NCI-H128 (cell line): ENCODE data around the gene PCYT2.
A peak's percentile ranks its signal among the peaks of the same experiment; 100 is the strongest.

Source experiments
- DNase-seq: peaks from one replicate; lab custom pipeline; 2025; ENCODE audit not compliant: unreplicated experiment; lab: John Stamatoyannopoulos, UW

Gene PCYT2

GRCh38 chr17:81877569-81877968 lies 33.6 kb downstream of the PCYT2 start:
- no peak for DNase-seq

- peak; percentile 55 for DNase-seq
Measured at GRCh38 chr17:81871387-81872230, 39.6 kb downstream of the PCYT2 start.

GRCh38 chr17:81870981-81871386 lies 40.2 kb downstream of the PCYT2 start, which contains the start of gene ARHGDIA:
TSS of gene ARHGDIA (minus strand) at chr17:81871337. CDS start at chr17:81869930, 1,407 bp downstream.
- no peak for DNase-seq

- DNase-seq = no peak
Measured at GRCh38 chr17:81870131-81870980, 40.8 kb downstream of the PCYT2 start.

GRCh38 chr17:81869221-81870130 lies 41.7 kb downstream of the PCYT2 start:
- no peak for DNase-seq

- no peak for DNase-seq
Measured at GRCh38 chr17:81868674-81869220, 42.5 kb downstream of the PCYT2 start.

- DNase-seq = no peak
Measured at GRCh38 chr17:81867991-81868673, 43.1 kb downstream of the PCYT2 start.

- DNase-seq = no peak
Measured at GRCh38 chr17:81867170-81867990, 43.8 kb downstream of the PCYT2 start.

GRCh38 chr17:81866440-81867169 lies 44.6 kb downstream of the PCYT2 start:
- DNase-seq = no peak

- DNase-seq = no peak
Measured at GRCh38 chr17:81865733-81866439, 45.3 kb downstream of the PCYT2 start.

GRCh38 chr17:81865358-81865732 lies 45.9 kb downstream of the PCYT2 start:
- no peak for DNase-seq

- DNase-seq = no peak
Measured at GRCh38 chr17:81863833-81864768, 47.1 kb downstream of the PCYT2 start.

GRCh38 chr17:81863123-81863675 lies 48.0 kb downstream of the PCYT2 start:
- DNase-seq = no peak

- DNase-seq = peak; percentile 99
Measured at GRCh38 chr17:81860756-81861568, 50.2 kb downstream of the PCYT2 start.

- no peak for DNase-seq
Measured at GRCh38 chr17:81859906-81860755, 51.1 kb downstream of the PCYT2 start, which contains the start of gene P4HB. TSS of gene P4HB (minus strand) at chr17:81860535. CDS start at chr17:81860471, 64 bp downstream.
